IPS-15b (cell line): Measurements from ENCODE around the gene TAF4.
"Not testable (repeated sequence)": the region's sequence is repeated elsewhere in the genome, so short reads cannot be mapped to it uniquely, and the experiment has no call there.

Experiments used
- H3K27me3 ChIP-seq: one replicate; pipeline ENCODE4 v1.6.1; 2013; ENCODE audit warnings: low read length; ENCODE audit not compliant: control insufficient read depth, insufficient read depth
- H3K36me3 ChIP-seq: one replicate; pipeline ENCODE4 v1.6.1; 2013; ENCODE audit warnings: low read length; ENCODE audit not compliant: control insufficient read depth, insufficient read depth
- H3K4me1 ChIP-seq: one replicate; pipeline ENCODE4 v1.6.1; 2013; ENCODE audit warnings: mild to moderate bottlenecking, low read length; ENCODE audit not compliant: control insufficient read depth, insufficient read depth
- H3K4me3 ChIP-seq: one replicate; pipeline ENCODE4 v1.5.1; 2013; ENCODE audit warnings: low read depth, low read length
- H3K9ac ChIP-seq: one replicate; pipeline ENCODE4 v1.6.1; 2013; ENCODE audit warnings: low read depth, mild to moderate bottlenecking, low read length
- H3K9me3 ChIP-seq: one replicate; pipeline ENCODE4 v1.6.1; 2013; ENCODE audit warnings: mild to moderate bottlenecking, low read length; ENCODE audit not compliant: control insufficient read depth, insufficient read depth

Gene TAF4

DNA sequence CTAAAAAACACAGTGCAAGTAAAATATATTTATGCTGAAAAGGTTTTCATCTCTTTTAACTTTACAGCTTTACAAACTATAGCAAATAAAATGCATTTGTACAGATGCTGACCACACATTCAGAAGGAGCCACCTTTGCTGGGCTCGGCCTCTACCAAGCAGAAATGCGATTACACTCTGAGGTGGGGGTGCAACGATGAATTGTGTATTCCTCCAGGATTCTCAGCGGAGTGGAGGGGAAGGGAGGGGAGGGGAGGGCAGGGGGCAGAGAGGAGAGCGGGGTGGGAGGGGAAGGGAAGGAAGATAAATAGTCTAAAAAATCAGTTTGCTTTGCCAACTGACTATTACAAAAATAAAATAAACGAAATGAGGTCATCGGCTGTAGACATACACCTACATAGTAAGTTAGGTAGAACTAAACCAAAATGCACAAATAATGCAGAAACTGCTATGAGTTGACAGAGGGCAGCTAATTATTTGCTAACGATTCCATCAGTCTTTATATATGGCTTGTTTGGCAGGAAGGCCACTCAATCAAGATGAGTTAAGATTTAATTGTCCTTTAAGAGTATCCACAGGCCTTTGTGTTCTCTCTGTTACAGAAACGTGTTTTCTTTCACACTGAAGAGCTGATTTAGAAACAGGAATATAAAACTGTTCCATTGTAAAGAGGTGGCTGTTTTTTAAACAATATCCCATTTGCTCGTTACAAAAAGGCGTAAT, 90.1 kb downstream of the TAF4 start:
- no peaks in the 10 kb centered on the region for H3K27me3 ChIP-seq
- H3K4me1 ChIP-seq, result no peaks in the 10 kb centered on the region
- no peak overlapping the region for H3K4me3 ChIP-seq
- no peak overlapping the region for H3K9ac ChIP-seq
- peaks cover 29% of the 10 kb centered on the region for H3K36me3 ChIP-seq
- H3K9me3 ChIP-seq, result no peaks in the 10 kb centered on the region

DNA sequence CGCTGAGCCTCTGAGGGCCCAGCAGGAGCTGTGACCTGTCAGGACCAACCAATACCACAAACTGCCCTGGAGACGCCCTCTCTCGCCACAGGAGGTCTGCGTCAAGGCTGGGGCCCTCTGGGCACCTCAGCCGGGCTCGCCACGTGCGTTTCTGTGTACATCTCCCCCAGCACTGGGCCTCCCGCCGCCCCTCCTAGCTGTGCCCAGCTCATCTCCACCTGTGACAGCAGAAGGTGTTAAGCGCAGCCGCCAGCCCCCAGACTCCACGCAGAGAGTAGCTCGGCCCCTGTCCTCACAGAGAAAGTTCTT, 91.4 kb downstream of the TAF4 start:
- Histone ChIP-seq H3K36me3 (peaks cover 24% of the 10 kb centered on the region), H3K4me3 (no peak overlapping the region), H3K4me1 (no peaks in the 10 kb centered on the region), H3K9me3 (no peaks in the 10 kb centered on the region), H3K27me3 (no peaks in the 10 kb centered on the region), H3K9ac (no peak overlapping the region)

DNA sequence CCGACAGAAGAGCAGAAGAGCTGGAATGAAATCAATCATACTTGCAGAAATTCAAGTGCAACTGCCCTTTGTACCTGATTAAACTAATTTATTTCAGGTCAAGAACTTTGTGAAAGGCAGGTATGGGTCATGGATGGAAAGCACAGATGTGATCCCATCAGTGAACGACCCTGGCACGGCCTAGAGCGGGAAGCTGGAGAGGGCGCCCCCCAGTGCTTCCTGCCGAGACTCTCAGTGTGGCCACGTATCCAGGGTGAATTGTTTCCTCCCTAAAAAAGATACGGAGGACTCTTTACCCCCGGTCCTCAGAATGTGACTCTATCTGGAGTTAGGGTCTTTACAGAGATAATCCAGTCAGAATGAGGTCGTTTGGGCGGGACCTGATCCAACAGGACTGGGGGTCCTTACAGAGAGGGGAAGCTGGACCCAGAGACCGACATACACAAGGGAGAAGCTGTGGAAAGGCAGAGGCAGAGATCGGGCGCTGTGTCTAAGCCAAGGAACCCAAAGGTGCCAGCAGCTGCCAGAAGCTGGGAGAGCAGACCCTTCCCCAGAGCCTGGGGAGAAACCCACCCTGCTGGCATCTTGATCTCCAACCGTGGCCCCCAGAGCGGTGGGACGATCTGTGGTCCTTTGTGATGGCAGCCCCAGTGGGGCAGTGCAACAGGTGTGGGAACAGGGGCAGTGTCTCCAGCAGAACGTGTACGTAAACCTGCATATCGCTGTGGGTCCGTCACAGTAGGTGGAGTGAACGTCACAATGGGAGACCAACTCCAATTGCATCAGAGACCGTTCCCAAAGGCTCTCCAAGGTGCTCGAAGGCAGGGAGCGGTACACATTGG, 91.9 kb downstream of the TAF4 start:
- Histone ChIP-seq H3K36me3 (peaks cover 24% of the 10 kb centered on the region), H3K4me1 (no peaks in the 10 kb centered on the region), H3K9me3 (no peaks in the 10 kb centered on the region), H3K4me3 (no peak overlapping the region), H3K9ac (no peak overlapping the region), H3K27me3 (no peaks in the 10 kb centered on the region)

DNA sequence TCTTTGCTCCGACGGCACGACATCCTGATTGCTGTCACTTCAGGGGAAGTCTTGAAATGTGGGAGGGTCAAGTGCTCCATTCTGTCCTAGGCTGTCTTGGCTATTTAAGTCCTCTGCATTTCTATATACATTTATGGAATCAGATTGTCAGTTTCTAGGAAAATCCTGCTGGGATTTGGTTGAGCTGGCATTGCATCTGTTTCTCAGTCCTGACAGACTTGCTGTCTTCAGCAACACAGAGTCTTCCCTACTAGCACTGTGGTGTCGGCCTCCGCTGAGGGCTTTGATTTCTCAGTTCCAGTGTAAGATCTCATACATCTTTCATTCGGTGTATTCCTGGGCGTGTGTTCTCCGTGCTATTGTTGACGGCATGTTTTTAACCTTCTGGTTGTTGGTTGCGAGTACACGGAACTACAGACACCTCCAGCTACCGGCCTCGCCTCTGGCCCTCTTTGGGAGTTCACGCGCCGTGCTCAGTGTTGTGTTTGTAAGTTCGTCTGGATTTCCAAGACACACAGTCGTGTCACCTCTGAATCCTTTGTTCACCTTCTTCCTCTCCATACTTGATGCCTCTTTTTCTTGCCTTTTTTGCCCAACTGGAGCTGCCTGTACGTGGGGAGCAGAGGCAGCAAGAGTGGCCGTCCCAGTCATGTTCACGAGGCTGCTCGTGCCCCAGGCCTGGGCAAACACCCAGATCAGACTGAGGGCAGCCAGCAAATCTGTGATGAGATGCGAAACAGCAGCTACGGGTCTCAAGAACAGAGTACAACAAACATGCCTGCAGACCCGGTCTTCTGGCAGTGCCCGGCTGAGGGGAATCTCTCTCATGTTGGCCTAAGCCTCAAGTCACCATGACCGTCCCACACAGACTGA, 92.8 kb downstream of the TAF4 start:
- H3K9me3 ChIP-seq, result no peaks in the 10 kb centered on the region
- no peak overlapping the region for H3K9ac ChIP-seq
- no peaks in the 10 kb centered on the region for H3K4me1 ChIP-seq
- H3K4me3 ChIP-seq, result no peak overlapping the region
- H3K36me3 ChIP-seq, result peaks cover 24% of the 10 kb centered on the region
- no peaks in the 10 kb centered on the region for H3K27me3 ChIP-seq

DNA sequence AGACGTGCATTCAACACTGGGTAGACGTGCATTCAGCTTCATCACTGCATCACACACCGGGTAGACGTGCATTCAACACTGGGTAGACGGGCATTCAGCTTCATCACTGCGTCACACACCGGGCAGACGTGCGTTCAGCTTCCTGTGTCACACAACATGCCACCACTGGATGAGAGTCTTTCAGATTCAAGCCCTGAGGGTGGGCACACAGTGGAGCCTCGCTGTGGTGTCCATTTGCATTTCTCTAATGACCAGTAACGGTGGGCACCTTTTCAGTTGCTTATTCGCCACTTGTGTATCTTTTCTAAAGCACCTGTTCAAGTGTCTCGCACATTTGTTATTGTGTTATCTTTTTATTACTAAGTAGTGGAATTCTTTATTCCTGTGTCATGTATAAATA, 94.1 kb downstream of the TAF4 start:
- H3K9ac ChIP-seq, H3K27me3 ChIP-seq, H3K9me3 ChIP-seq, H3K4me1 ChIP-seq, H3K4me3 ChIP-seq: not testable (repeated sequence)
- H3K36me3 ChIP-seq, result peaks cover 23% of the 10 kb centered on the region

DNA sequence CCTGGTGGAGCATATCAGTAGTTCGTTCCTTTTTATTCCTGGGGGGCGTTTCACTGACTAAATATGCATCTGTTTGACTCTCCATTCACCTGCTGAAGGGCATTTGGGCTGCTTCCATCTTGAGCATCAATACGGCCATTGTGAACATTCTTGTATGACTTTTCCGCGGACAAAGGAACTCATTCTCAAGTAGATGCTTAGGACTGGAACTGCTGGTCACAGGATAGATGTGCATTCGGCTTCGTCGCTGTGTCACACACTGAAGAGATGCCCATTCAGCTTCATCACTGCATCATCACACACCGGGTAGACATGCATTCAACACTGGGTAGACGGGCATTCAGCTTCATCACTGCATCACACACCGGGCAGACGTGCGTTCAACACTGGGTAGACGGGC, 95.3 kb downstream of the TAF4 start:
- no peak overlapping the region for H3K4me3 ChIP-seq
- H3K4me1 ChIP-seq, result no peaks in the 10 kb centered on the region
- H3K9ac ChIP-seq, result no peak overlapping the region
- peaks cover 16% of the 10 kb centered on the region for H3K36me3 ChIP-seq
- no peaks in the 10 kb centered on the region for H3K9me3 ChIP-seq
- H3K27me3 ChIP-seq, result no peaks in the 10 kb centered on the region

DNA sequence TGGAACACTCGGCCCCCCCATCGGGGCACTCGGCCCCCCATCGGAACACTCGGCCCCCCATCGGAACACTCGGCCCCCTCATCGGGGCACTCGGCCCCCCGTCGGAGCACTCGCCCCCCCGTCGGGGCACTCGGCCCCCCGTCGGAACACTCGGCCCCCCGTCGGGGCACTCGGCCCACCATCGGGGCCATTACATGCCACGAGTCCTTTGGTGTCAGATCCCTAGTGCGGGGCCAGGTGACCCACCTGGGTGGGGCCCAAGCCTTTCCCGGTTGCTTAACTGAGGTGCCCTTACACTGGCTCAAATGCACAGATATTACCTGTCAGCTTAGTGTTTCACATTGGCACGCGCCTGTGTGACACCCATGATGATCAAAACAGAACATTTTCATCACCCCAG, 95.9 kb downstream of the TAF4 start:
- H3K36me3 ChIP-seq, result peaks cover 16% of the 10 kb centered on the region
- no peak overlapping the region for H3K4me3 ChIP-seq
- no peak overlapping the region for H3K9ac ChIP-seq
- no peaks in the 10 kb centered on the region for H3K4me1 ChIP-seq
- H3K27me3 ChIP-seq, result no peaks in the 10 kb centered on the region
- H3K9me3 ChIP-seq, result no peaks in the 10 kb centered on the region

DNA sequence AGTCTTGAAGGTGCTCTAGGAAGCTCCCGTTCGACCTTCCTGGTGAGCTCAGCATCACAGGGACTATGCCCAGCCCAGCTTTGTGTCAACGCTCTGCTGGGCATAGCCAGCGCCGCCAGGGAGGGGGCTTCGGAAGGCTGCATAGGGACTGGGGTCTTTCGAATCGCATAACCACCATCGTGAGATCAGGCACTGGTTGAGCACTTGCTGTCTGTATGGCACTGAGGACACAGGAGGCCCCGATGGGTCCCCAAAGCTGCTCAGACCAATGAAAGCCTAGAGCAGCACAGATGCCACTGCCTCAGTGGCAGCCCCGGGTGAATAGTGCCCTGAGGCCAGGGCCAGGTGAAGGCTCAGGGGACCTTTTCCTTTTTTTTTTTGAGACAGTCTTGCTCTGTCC, 96.7 kb downstream of the TAF4 start:
- H3K27me3 ChIP-seq, result no peaks in the 10 kb centered on the region
- H3K4me1 ChIP-seq, result no peaks in the 10 kb centered on the region
- no peaks in the 10 kb centered on the region for H3K9me3 ChIP-seq
- no peak overlapping the region for H3K4me3 ChIP-seq
- H3K9ac ChIP-seq, result no peak overlapping the region
- H3K36me3 ChIP-seq, result peaks cover 12% of the 10 kb centered on the region

DNA sequence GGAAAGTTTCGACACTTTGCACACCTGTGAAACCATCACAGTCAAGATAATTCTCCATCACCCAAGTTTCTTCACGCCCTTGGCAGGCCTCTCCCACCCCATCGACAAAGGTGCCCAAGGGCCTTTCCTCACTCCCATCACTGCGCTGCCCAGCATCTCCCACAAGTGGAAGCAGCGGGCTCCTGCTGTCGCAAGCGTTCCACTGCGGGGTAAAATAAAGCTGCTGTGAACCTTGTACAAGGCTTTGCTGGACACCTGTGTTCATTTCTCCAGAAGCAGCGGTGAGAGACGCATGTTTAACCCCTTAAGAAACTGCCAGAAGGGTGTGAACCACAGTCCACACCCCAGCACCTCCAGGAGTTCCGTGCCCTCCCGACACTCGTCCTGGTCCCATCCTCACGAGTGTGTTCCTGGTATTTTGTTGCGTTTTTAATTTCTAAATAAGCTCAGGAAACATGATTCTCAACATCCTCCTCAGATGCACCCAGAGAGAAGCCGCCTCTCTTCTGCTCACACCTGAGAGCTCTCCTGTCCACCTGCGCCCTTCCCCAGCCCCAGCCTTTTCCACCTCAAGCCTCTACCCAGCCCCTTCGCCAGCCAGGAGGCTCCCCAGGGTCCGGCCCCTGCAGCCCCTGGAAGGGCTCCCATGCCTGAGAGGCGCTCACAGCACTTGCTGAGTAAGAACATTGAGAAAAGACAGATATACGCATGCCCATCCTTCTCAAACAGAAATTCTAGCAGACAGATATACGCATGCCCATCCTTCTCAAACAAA, 97.5 kb downstream of the TAF4 start:
- peaks cover 8% of the 10 kb centered on the region for H3K36me3 ChIP-seq
- no peak overlapping the region for H3K9ac ChIP-seq
- H3K4me3 ChIP-seq, result no peak overlapping the region
- no peaks in the 10 kb centered on the region for H3K4me1 ChIP-seq
- no peaks in the 10 kb centered on the region for H3K27me3 ChIP-seq
- no peaks in the 10 kb centered on the region for H3K9me3 ChIP-seq

DNA sequence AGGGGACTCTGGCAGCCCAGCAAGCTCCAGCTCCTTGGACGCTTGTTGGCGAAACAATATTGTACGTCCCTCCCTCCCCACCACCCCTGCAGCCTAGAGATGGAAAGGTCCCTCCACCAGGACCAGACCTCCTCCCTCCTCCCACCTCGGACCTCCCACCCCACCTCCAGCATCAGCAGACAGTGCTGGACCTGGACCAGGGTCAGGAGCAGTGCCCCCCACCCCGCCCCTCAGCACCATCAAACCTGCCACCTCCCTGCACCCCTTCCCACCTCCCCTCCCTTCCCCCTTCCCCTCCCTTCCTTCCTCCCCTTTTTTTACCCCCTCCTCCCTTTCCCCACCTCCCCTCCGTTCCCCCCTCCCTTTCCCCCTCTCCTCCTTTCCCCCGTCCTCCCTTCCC, 98.4 kb downstream of the TAF4 start:
- Histone ChIP-seq H3K36me3 (peaks cover under 1% of the 10 kb centered on the region), H3K9ac (no peak overlapping the region), H3K4me1 (no peaks in the 10 kb centered on the region), H3K4me3 (no peak overlapping the region), H3K9me3 (no peaks in the 10 kb centered on the region), H3K27me3 (no peaks in the 10 kb centered on the region)

DNA sequence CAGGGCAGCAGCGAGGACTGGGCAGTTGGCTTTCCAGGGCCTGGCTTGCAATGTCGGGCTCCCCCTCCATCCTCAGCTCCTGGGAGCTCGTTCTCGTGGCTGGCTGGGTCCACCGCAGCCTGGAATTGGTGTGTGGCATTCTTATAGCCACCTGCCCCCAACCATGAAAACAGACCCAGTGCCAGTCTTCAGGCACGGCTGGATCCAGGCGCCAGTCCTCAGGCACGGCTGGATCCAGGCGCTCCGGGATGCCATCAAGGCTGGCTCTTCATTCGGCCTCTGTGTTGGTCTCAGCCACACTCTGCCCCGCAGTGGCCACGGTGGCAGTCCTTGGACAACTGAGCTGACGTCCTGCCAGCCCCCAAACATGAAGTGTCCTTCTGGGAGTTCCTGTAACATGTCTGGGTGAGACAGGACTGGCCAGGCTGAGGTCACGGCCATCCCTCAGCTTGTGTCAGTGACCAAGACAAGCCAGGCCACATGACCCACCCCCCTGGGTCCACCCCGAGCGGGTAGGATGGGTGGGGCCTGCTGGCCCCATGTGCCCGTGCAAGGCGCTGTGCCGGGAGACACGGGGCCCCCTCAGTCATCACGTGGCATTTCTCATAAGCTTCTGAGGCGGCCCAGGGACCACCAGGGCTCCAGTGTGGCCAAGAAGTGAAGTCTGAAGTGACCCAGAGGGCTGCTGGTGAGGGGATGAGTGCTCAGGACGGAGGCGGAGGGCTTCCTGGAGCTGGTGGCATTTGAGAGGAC, 99.0 kb downstream of the TAF4 start:
- Histone ChIP-seq H3K36me3 (no peaks in the 10 kb centered on the region), H3K4me1 (no peaks in the 10 kb centered on the region), H3K9ac (no peak overlapping the region), H3K27me3 (no peaks in the 10 kb centered on the region), H3K4me3 (no peak overlapping the region), H3K9me3 (no peaks in the 10 kb centered on the region)
